Fibroblast of lung (primary cell): ENCODE measurements around the gene LENG1. TPM values are rescaled to one million over a fixed set of nuclear protein-coding genes. Genes with fewer than 3 reads are reported as not detected.

ENCODE experiments used
- DNase-seq, 2 donors: peaks; one replicate each; pipeline versions ENCODE4 v3.0.0 to v3.0.0-alpha.2; 2010; ENCODE audit warnings: low read depth in 2 of 2
- H2AFZ ChIP-seq: 2 replicates; pipeline ENCODE4 v1.5.1; 2012; ENCODE audit warnings: low read length, control low read depth, inconsistent platforms
- H3K27ac ChIP-seq: 2 replicates; pipeline ENCODE4 v1.5.1; 2011; ENCODE audit warnings: low read length, control low read depth; ENCODE audit not compliant: insufficient read depth
- H3K27me3 ChIP-seq: 2 replicates; pipeline ENCODE4 v1.5.1; 2011; ENCODE audit warnings: mild to moderate bottlenecking, low read length; ENCODE audit not compliant: control insufficient read depth, insufficient read depth
- H3K36me3 ChIP-seq: 2 replicates; pipeline ENCODE4 v1.5.1; 2011; ENCODE audit warnings: low read length; ENCODE audit not compliant: control insufficient read depth, insufficient read depth
- H3K4me1 ChIP-seq: 2 replicates; pipeline ENCODE4 v1.5.1; 2011; ENCODE audit warnings: low read length; ENCODE audit not compliant: control insufficient read depth, insufficient read depth; ENCODE audit errors: extremely low read depth
- H3K4me2 ChIP-seq: 2 replicates; pipeline ENCODE4 v1.5.1; 2011; ENCODE audit warnings: low read length, control low read depth; ENCODE audit not compliant: insufficient read depth; ENCODE audit errors: extremely low read depth
- H3K4me3 ChIP-seq, 4 experiments: fragments of 200-600 bp in 1 of 4; sonication (generic) in 1 of 4; replicated peaks in 1 of 4; 2 replicates each; pipeline ENCODE4 v1.5.1; 2011 to 2016; ENCODE audit warnings: low read length in 4 of 4, low read depth in 3 of 4, mild to moderate bottlenecking in 3 of 4, control low read depth in 2 of 4, inconsistent platforms in 1 of 4, mixed read lengths in 1 of 4; ENCODE audit not compliant: insufficient read depth in 1 of 4; ENCODE audit errors: control extremely low read depth in 1 of 4
- H3K79me2 ChIP-seq: 2 replicates; pipeline ENCODE4 v1.5.1; 2012; ENCODE audit warnings: mild to moderate bottlenecking, low read length, inconsistent platforms; ENCODE audit not compliant: control insufficient read depth, insufficient read depth
- H3K9ac ChIP-seq: 2 replicates; pipeline ENCODE4 v1.5.1; 2011; ENCODE audit warnings: mild to moderate bottlenecking, low read length, control low read depth; ENCODE audit not compliant: insufficient read depth
- H3K9me3 ChIP-seq: 2 replicates; pipeline ENCODE4 v1.5.1; 2012; ENCODE audit warnings: low read depth, low read length; ENCODE audit not compliant: control insufficient read depth, insufficient read depth
- H4K20me1 ChIP-seq: 2 replicates; pipeline ENCODE4 v1.5.1; 2011; ENCODE audit warnings: low read length; ENCODE audit not compliant: control insufficient read depth, insufficient read depth; ENCODE audit errors: extremely low read depth
- EZH2 ChIP-seq: IDR thresholded peaks from 2 replicates; pipeline ENCODE4 v1.5.1; 2012; ENCODE audit warnings: low read length, control low read depth, mild to moderate bottlenecking; ENCODE audit errors: missing control alignments
- polyA plus RNA-seq, 2 donors: library from polyadenylated mRNA; depleted of rRNA in 1 of 2; stranded (reverse) in 1 of 2; unstranded in 1 of 2; fragments of >200 nt; gene quantifications; 2 replicates each; pipeline ENCODE4 v1.2.1, GENCODE V29; 2011 to 2012; ENCODE audit warnings: missing spikeins in 1 of 2
- total RNA-seq: library from RNA; depleted of rRNA; stranded (reverse); fragments of >200 nt; gene quantifications from 2 replicates; pipeline ENCODE4 v1.2.1, GENCODE V29; 2014
- TF ChIP-seq, protein P1 (sequence below), 2 donors: IDR thresholded peaks in 1 of 2; conservative IDR thresholded peaks in 1 of 2; 1 replicate in 1 of 2; 2 replicates in 1 of 2; pipeline ENCODE4 v1.5.1; 2011 to 2012; ENCODE audit warnings: low read length in 2 of 2, control low read depth in 1 of 2, inconsistent platforms in 1 of 2, low read depth in 1 of 2, mild to moderate bottlenecking in 1 of 2

Gene LENG1
- total and polyA plus RNA-seq, 2 donors (not counting 1 experiment from before 2014, with no cell fraction given): 3.2 to 7.3 TPM

DNA sequence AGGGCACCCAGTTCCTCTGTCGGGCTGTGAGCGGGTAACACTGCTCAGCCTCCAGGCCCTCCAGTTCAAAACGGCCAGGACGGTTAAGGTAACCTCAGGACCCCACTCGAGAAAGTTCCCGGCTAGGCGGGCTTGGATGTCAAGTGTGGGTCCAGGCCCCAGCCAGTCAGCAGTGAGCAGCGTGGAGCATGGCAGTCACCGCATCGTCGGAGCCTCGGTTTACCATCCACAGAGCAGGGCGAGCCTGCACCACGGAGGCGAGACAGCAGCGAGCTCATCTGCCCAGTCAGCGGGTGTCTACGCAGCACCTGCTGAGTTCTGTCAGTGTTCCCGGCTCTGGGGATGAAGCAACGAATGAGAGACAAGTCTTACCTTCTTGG is 29.9 kb downstream of the LENG1 start:
- Histone ChIP-seq H3K4me1 (no peaks in the 10 kb centered on the region), H3K4me3 (no peak overlapping the region), H3K9me3 (no peaks in the 10 kb centered on the region), H3K27me3 (no peaks in the 10 kb centered on the region), H4K20me1 (no peaks in the 10 kb centered on the region), H3K4me2 (no peak overlapping the region), H3K36me3 (peaks cover 21% of the 10 kb centered on the region), H2AFZ (no peak overlapping the region), H3K79me2 (no peaks in the 10 kb centered on the region), H3K9ac (no peak overlapping the region), H3K27ac (no peak overlapping the region)
- TF ChIP-seq, protein P1, sequence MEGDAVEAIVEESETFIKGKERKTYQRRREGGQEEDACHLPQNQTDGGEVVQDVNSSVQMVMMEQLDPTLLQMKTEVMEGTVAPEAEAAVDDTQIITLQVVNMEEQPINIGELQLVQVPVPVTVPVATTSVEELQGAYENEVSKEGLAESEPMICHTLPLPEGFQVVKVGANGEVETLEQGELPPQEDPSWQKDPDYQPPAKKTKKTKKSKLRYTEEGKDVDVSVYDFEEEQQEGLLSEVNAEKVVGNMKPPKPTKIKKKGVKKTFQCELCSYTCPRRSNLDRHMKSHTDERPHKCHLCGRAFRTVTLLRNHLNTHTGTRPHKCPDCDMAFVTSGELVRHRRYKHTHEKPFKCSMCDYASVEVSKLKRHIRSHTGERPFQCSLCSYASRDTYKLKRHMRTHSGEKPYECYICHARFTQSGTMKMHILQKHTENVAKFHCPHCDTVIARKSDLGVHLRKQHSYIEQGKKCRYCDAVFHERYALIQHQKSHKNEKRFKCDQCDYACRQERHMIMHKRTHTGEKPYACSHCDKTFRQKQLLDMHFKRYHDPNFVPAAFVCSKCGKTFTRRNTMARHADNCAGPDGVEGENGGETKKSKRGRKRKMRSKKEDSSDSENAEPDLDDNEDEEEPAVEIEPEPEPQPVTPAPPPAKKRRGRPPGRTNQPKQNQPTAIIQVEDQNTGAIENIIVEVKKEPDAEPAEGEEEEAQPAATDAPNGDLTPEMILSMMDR (conservative IDR thresholded peaks at IDR 0.05 in 1 of 2, IDR thresholded peaks at IDR 0.05 in 1 of 2; ENCODE audit: low read depth in 1 of 2, low read length in 2 of 2): no peak
- no peak for TF ChIP-seq EZH2
- no peak for DNase-seq

DNA sequence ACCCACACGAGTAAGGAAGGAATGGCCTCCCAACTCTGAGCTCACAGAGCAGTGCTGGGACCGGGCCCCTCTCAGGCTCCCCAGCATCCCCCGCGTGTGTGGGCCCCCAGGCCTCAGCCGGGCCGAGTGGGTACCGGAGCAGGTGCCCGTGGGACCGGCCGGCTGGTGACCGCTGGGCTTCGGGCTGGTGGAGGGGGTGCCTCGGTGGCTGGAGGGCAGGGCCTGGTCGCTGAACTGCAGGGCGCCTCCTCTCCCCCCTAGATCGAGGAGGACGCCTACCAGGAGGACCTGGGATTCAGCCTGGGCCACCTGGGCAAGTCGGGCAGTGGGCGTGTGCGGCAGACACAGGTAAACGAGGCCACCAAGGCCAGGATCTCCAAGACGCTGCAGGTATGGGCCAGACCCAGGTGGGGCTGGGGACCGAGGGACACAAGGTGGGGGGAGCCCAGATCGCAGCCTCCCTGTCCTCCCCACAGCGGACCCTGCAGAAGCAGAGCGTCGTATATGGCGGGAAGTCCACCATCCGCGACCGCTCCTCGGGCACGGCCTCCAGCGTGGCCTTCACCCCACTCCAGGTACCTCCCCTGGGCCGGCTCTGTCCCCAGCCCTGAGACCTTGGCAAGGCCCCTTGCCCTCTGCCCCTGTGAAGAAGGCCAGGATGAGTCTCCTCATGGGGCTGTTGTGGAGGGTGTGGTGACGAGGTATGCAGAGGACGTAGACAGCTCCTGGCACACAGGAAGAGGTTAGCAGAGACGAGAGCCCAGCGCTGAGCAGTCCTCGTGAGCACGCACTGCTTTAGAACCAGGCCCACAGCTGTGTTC is 30.5 kb downstream of the LENG1 start:
- Histone ChIP-seq H2AFZ (no peak overlapping the region), H3K36me3 (peaks cover 21% of the 10 kb centered on the region), H3K4me1 (no peaks in the 10 kb centered on the region), H3K4me2 (no peak overlapping the region), H3K27ac (no peak overlapping the region), H3K9me3 (no peaks in the 10 kb centered on the region), H3K27me3 (no peaks in the 10 kb centered on the region), H3K79me2 (no peaks in the 10 kb centered on the region), H3K4me3 (no peak overlapping the region), H4K20me1 (no peaks in the 10 kb centered on the region), H3K9ac (no peak overlapping the region)
- TF ChIP-seq EZH2: no peak
- TF ChIP-seq, protein P1 (conservative IDR thresholded peaks at IDR 0.05 in 1 of 2, IDR thresholded peaks at IDR 0.05 in 1 of 2; ENCODE audit: low read depth in 1 of 2, low read length in 2 of 2): no peak
- no peak for DNase-seq

DNA sequence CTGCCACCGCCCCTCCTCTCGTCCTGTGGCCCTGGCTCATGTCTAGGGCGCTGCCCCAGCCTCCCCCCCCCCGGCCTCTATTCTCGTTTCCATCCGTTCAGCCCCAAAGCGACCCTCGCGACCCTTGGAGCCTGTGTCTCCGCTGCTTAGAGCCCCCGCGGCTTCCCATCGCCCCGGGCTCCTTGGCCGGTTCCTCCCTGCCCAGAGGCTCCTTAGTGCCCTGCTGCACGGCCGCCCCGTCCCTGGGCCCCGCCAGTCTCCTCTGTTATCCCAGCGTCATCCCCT is 31.1 kb downstream of the LENG1 start:
- Histone ChIP-seq H3K79me2 (no peaks in the 10 kb centered on the region), H3K27ac (no peak overlapping the region), H3K4me1 (no peaks in the 10 kb centered on the region), H4K20me1 (no peaks in the 10 kb centered on the region), H3K9me3 (no peaks in the 10 kb centered on the region), H3K9ac (no peak overlapping the region), H3K4me2 (no peak overlapping the region), H3K4me3 (no peak overlapping the region), H3K27me3 (no peaks in the 10 kb centered on the region), H2AFZ (no peak overlapping the region), H3K36me3 (peaks cover 25% of the 10 kb centered on the region)
- TF ChIP-seq EZH2: no peak
- TF ChIP-seq, protein P1 (conservative IDR thresholded peaks at IDR 0.05 in 1 of 2, IDR thresholded peaks at IDR 0.05 in 1 of 2; ENCODE audit: low read depth in 1 of 2, low read length in 2 of 2): no peak
- DNase-seq: no peak
